HepG2 (cell line): ENCODE data around the gene MYO1B. TPM values are rescaled to one million over a fixed set of nuclear protein-coding genes. Genes with fewer than 3 reads are reported as not detected.

Experiments
- ATAC-seq: fragments of 200-7000 bp; cut with Tn5 transposase; 3 replicates; pipeline ENCODE4 v1.9.1; 2020; ENCODE audit warnings: mild to moderate bottlenecking, moderate library complexity
- BruUV-seq: library from RNA; stranded (reverse); fragments of 400-500 nt; replicated peaks from 2 replicates; lab custom pipeline; 2021; lab: Mats Ljungman, UMichigan
- CTCF ChIA-PET: fragments of 300-600 bp; formaldehyde crosslinking; extraction: SDS; loops from one replicate; lab custom pipeline; 2021; ENCODE audit warnings: low total read pairs, inconsistent platforms, low intra/inter-chr PET ratio; lab: Yijun Ruan, JAX
- POLR2A ChIA-PET: fragments of 350-600 bp; sonication (Branson Sonifier 250); formaldehyde crosslinking; loops from one replicate; lab custom pipeline; 2020; ENCODE audit warnings: antibody characterized with exemption, inconsistent platforms; lab: Yijun Ruan, JAX
- DNase-seq: peaks from one replicate; pipeline ENCODE4 v3.0.0-alpha.2; 2015; ENCODE audit warnings: low spot score
- FAIRE-seq: peaks from 3 replicates; lab custom pipeline; 2011; peaks lifted over from hg19 to GRCh38; lab: Jason Lieb, UNC
- H2AFZ ChIP-seq: one replicate; pipeline ENCODE4 v1.6.1; 2011; ENCODE audit warnings: low read length, inconsistent platforms
- H3K27ac ChIP-seq: fragments of 300-600 bp; 3 replicates; pipeline ENCODE4 v1.8.0; 2011; ENCODE audit warnings: mixed run types, mild to moderate bottlenecking, mixed read lengths, low read length, inconsistent platforms; ENCODE audit not compliant: insufficient read depth; ENCODE audit errors: extremely low read length
- H3K27me3 ChIP-seq, 2 experiments: fragments of 200-600 bp in 1 of 2; 2 replicates in 1 of 2; 3 replicates in 1 of 2; pipeline versions ENCODE4 v1.6.0 to v1.8.0; 2011; ENCODE audit warnings: low read length in 2 of 2, mild to moderate bottlenecking in 2 of 2, moderate library complexity in 2 of 2, inconsistent platforms in 1 of 2; ENCODE audit not compliant: insufficient read depth in 2 of 2, control insufficient read depth in 1 of 2
- H3K36me3 ChIP-seq, 2 experiments: fragments of 200-600 bp in 1 of 2; replicated peaks in 1 of 2; 2 replicates in 1 of 2; 3 replicates in 1 of 2; pipeline versions ENCODE4 v1.5.1 to v1.8.0; 2011; ENCODE audit warnings: low read length in 2 of 2, inconsistent platforms in 1 of 2; ENCODE audit not compliant: insufficient read depth in 2 of 2, control insufficient read depth in 1 of 2
- H3K4me1 ChIP-seq: 2 replicates; pipeline ENCODE4 v1.5.1; 2012; ENCODE audit warnings: low read length, inconsistent platforms; ENCODE audit not compliant: insufficient read depth
- H3K4me2 ChIP-seq: 2 replicates; pipeline ENCODE4 v1.6.0; 2011; ENCODE audit warnings: low read depth, low read length, inconsistent platforms
- H3K4me3 ChIP-seq, 3 experiments: fragments of 200-600 bp in 1 of 3; sonication (generic), shearing (Covaris generic) in 1 of 3; replicated peaks in 1 of 3; 2 replicates each; pipeline ENCODE4 v1.5.1; 2011 to 2016; ENCODE audit warnings: low read length in 3 of 3, inconsistent platforms in 2 of 3, low read depth in 2 of 3, mild to moderate bottlenecking in 2 of 3, control low read depth in 1 of 3, mixed read lengths in 1 of 3; ENCODE audit not compliant: insufficient read depth in 1 of 3
- H3K79me2 ChIP-seq: one replicate; pipeline ENCODE4 v1.6.1; 2011; ENCODE audit warnings: low read length, inconsistent platforms; ENCODE audit not compliant: insufficient read depth
- H3K9ac ChIP-seq: 2 replicates; pipeline ENCODE4 v1.6.0; 2011; ENCODE audit warnings: mild to moderate bottlenecking, low read depth, low read length, inconsistent platforms; ENCODE audit not compliant: insufficient read depth
- H3K9me3 ChIP-seq: 2 replicates; pipeline ENCODE4 v1.5.1; 2012; ENCODE audit warnings: mild to moderate bottlenecking, low read length
- H4K20me1 ChIP-seq: 2 replicates; pipeline ENCODE4 v1.6.0; 2011; ENCODE audit warnings: inconsistent platforms, mild to moderate bottlenecking, low read length, moderate library complexity; ENCODE audit not compliant: insufficient read depth
- FOXA1 ChIP-seq, 2 experiments: fragments of 450-650 bp in 1 of 2; sonication (generic) in 1 of 2; formaldehyde crosslinking in 1 of 2; IDR thresholded peaks; 2 replicates each; pipeline versions ENCODE4 v1.4.0 to v1.6.1; 2016 to 2020; ENCODE audit warnings: missing genetic modification reagents in 1 of 2
- HMG20B ChIP-seq: conservative IDR thresholded peaks from 2 replicates; pipeline ENCODE4 v1.6.1; 2016; ENCODE audit warnings: missing genetic modification reagents, missing compliant biosample characterization
- SAP130 ChIP-seq: IDR thresholded peaks from 2 replicates; pipeline ENCODE4 v1.6.1; 2016; ENCODE audit warnings: low read depth
- SP2 ChIP-seq: sonication (generic); formaldehyde crosslinking; IDR thresholded peaks from 2 replicates; pipeline ENCODE4 v1.5.1; 2020; ENCODE audit warnings: mild to moderate bottlenecking, missing genetic modification reagents
- TEAD2 ChIP-seq: sonication (generic); formaldehyde crosslinking; IDR thresholded peaks from 2 replicates; pipeline ENCODE4 v1.9.0; 2021; ENCODE audit warnings: missing genetic modification reagents
- TSC22D2 ChIP-seq: sonication (generic); formaldehyde crosslinking; IDR thresholded peaks from 2 replicates; pipeline ENCODE4 v1.5.1; 2020; ENCODE audit warnings: missing genetic modification reagents, mild to moderate bottlenecking, borderline replicate concordance
- ZMAT3 ChIP-seq: sonication (generic); formaldehyde crosslinking; conservative IDR thresholded peaks from 2 replicates; pipeline ENCODE4 v1.7.0; 2021; ENCODE audit warnings: missing genetic modification reagents
- ZNF576 ChIP-seq: sonication (generic); formaldehyde crosslinking; IDR thresholded peaks from 2 replicates; pipeline ENCODE4 v1.4.0; 2020; ENCODE audit warnings: mild to moderate bottlenecking, missing genetic modification reagents
- WGBS: methylation state at CpG from one replicate; pipeline ENCODE4 v1.1.6; 2017; ENCODE audit warnings: low lambda C conversion rate; 5-methylcytosine and 5-hydroxymethylcytosine counted together
- in situ Hi-C: cut with HindIII; loops from 2 replicates; pipeline ENCODE4 v1.10.0; 2017; ENCODE audit warnings: low pct_unique_long_range_greater_than_20kb; ENCODE audit not compliant: extremely low pct_ligation_motif_present
- intact Hi-C: fragments of 100-400 bp; cut with micrococcal nuclease; formaldehyde crosslinking; loops from one replicate; pipeline ENCODE4 v1.10.0; 2022; ENCODE audit not compliant: unreplicated experiment
- polyA plus RNA-seq, 8 experiments: library from polyadenylated mRNA; depleted of rRNA in 3 of 8; stranded (reverse) in 7 of 8; unstranded in 1 of 8; fragments of >200 nt; fragmentation: Illumina TruSeq in 4 of 8; extraction: Trizol in 4 of 8; gene quantifications; 2 replicates each; pipeline versions ENCODE4 v1.2.1 to v1.2.3, GENCODE V29; 2011 to 2016; ENCODE audit warnings: low read depth in 4 of 8, missing spikeins in 1 of 8, mixed read lengths in 1 of 8; ENCODE audit not compliant: insufficient read depth in 1 of 8
- total RNA-seq, 5 experiments: library from RNA; depleted of rRNA; stranded (reverse); fragments of >200 nt; fragmentation: Illumina TruSeq; extraction: Trizol; gene quantifications; 2 replicates each; pipeline ENCODE4 v1.2.3, GENCODE V29; 2016; ENCODE audit warnings: low read depth in 1 of 5
- TF ChIP-seq, protein P1 (sequence below): sonication (generic); formaldehyde crosslinking; IDR thresholded peaks from 2 replicates; pipeline ENCODE4 v1.5.1; 2020; ENCODE audit warnings: mild to moderate bottlenecking, missing genetic modification reagents, moderate library complexity

MYO1B gene
- total and polyA plus RNA-seq, 2 of the 13 experiments (the other 11 are each of a cell fraction or from before 2014, with no cell fraction given), result 36.9 to 89.8 TPM

GRCh38 chr2:191233533-191233932, 11.7 kb upstream of the MYO1B start:
- Histone ChIP-seq H3K4me1 (no peaks in the 10 kb centered on the region), H3K4me2 (no peak overlapping the region), H4K20me1 (no peaks in the 10 kb centered on the region), H3K4me3 (no peak overlapping the region), H3K79me2 (no peaks in the 10 kb centered on the region), H2AFZ (no peak overlapping the region), H3K27me3 (no peaks in the 10 kb centered on the region), H3K9ac (no peak overlapping the region), H3K9me3 (no peaks in the 10 kb centered on the region), H3K27ac (no peak overlapping the region), H3K36me3 (no peaks in the 10 kb centered on the region)
- no peak for DNase-seq
- no TSS peak for BruUV-seq
- no peak for TF ChIP-seq TEAD2 (CRISPR knock-in tag)
- TF ChIP-seq SP2 (CRISPR knock-in tag), result no peak
- TF ChIP-seq SAP130 (CRISPR knock-in tag), result no peak
- no peak for TF ChIP-seq ZNF576 (CRISPR knock-in tag)
- TF ChIP-seq ZMAT3 (CRISPR knock-in tag), result no peak
- no peak for TF ChIP-seq TSC22D2
- TF ChIP-seq FOXA1 (IDR thresholded peaks at IDR 0.05), result no peak
- TF ChIP-seq FOXA1 (CRISPR knock-in tag; IDR thresholded peaks at IDR 0.05), result no peak
- TF ChIP-seq, protein P1, sequence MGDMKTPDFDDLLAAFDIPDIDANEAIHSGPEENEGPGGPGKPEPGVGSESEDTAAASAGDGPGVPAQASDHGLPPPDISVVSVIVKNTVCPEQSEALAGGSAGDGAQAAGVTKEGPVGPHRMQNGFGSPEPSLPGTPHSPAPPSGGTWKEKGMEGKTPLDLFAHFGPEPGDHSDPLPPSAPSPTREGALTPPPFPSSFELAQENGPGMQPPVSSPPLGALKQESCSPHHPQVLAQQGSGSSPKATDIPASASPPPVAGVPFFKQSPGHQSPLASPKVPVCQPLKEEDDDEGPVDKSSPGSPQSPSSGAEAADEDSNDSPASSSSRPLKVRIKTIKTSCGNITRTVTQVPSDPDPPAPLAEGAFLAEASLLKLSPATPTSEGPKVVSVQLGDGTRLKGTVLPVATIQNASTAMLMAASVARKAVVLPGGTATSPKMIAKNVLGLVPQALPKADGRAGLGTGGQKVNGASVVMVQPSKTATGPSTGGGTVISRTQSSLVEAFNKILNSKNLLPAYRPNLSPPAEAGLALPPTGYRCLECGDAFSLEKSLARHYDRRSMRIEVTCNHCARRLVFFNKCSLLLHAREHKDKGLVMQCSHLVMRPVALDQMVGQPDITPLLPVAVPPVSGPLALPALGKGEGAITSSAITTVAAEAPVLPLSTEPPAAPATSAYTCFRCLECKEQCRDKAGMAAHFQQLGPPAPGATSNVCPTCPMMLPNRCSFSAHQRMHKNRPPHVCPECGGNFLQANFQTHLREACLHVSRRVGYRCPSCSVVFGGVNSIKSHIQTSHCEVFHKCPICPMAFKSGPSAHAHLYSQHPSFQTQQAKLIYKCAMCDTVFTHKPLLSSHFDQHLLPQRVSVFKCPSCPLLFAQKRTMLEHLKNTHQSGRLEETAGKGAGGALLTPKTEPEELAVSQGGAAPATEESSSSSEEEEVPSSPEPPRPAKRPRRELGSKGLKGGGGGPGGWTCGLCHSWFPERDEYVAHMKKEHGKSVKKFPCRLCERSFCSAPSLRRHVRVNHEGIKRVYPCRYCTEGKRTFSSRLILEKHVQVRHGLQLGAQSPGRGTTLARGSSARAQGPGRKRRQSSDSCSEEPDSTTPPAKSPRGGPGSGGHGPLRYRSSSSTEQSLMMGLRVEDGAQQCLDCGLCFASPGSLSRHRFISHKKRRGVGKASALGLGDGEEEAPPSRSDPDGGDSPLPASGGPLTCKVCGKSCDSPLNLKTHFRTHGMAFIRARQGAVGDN, result no peak
- TF ChIP-seq HMG20B, result no peak
- WGBS, result 73% methylated on average over 5 of the region's 5 CpGs
- intact Hi-C loops (loop anchor here (2.0 kb wide), 1 partner anchor 267 kb away; no protein-coding TSS in a partner anchor), in situ Hi-C loops (no loop called here)
- no peak for ATAC-seq
- POLR2A ChIA-PET, result no interaction called here
- no peak for FAIRE-seq
- CTCF ChIA-PET, result no interaction called here
